Peyer's patch (tissue), 4 donors: Measurements from ENCODE around the gene CDK11A. TPM values are rescaled to one million over a fixed set of nuclear protein-coding genes. Genes with fewer than 3 reads are reported as not detected.
"Not testable (repeated sequence)": the region's sequence is repeated elsewhere in the genome, so short reads cannot be mapped to it uniquely, and the experiment has no call there.

Experiments used
- DNase-seq, 3 donors: peaks; one replicate each; pipeline ENCODE4 v3.0.0-alpha.2; 2017 to 2019
- H3K27ac ChIP-seq, 4 donors: fragments of 200-600 bp; sonication (generic); one replicate each; pipeline ENCODE4 v1.5.1; 2016 to 2019
- H3K27me3 ChIP-seq, 2 donors: fragments of 200-600 bp; sonication (generic); one replicate each; pipeline ENCODE4 v1.5.1; 2019
- H3K36me3 ChIP-seq, 3 donors: fragments of 200-600 bp; sonication (generic); one replicate each; pipeline ENCODE4 v1.5.1; 2016 to 2019
- H3K4me1 ChIP-seq, 4 donors: fragments of 200-600 bp; sonication (generic); one replicate each; pipeline ENCODE4 v1.5.1; 2016 to 2019
- H3K4me3 ChIP-seq, 4 donors: fragments of 200-600 bp; sonication (generic); 1 replicate in 3 of 4; 2 replicates in 1 of 4; pipeline ENCODE4 v1.5.1; 2016 to 2019; ENCODE audit warnings: mild to moderate bottlenecking in 1 of 4
- H3K9me3 ChIP-seq, 4 donors: fragments of 200-600 bp; sonication (generic); one replicate each; pipeline ENCODE4 v1.5.1; 2016 to 2019; ENCODE audit warnings: mild to moderate bottlenecking in 1 of 4
- POLR2A ChIP-seq, 2 donors: fragments of 450-650 bp; IDR thresholded peaks; one replicate each; pipeline ENCODE4 v1.5.1; 2017; ENCODE audit warnings: antibody characterized with exemption in 2 of 2, mild to moderate bottlenecking in 2 of 2, moderate library complexity in 2 of 2
- total RNA-seq, 4 donors: library from RNA; depleted of rRNA; stranded (reverse); fragments of >200 nt; gene quantifications; one replicate each; pipeline ENCODE4 v1.1.0, GENCODE V29; 2016
- TF ChIP-seq, protein P1 (sequence below), 6 experiments: fragments of 450-650 bp in 4 of 6; fragments of 200-600 bp in 2 of 6; sonication (generic) in 1 of 6; IDR thresholded peaks; one replicate each; pipeline ENCODE4 v1.5.1; 2017 to 2019; ENCODE audit warnings: antibody characterized with exemption in 6 of 6, mild to moderate bottlenecking in 3 of 6, moderate library complexity in 1 of 6

Gene CDK11A
- total RNA-seq, 4 donors from 2014 or later: 129 to 269 (median 199) TPM

DNA sequence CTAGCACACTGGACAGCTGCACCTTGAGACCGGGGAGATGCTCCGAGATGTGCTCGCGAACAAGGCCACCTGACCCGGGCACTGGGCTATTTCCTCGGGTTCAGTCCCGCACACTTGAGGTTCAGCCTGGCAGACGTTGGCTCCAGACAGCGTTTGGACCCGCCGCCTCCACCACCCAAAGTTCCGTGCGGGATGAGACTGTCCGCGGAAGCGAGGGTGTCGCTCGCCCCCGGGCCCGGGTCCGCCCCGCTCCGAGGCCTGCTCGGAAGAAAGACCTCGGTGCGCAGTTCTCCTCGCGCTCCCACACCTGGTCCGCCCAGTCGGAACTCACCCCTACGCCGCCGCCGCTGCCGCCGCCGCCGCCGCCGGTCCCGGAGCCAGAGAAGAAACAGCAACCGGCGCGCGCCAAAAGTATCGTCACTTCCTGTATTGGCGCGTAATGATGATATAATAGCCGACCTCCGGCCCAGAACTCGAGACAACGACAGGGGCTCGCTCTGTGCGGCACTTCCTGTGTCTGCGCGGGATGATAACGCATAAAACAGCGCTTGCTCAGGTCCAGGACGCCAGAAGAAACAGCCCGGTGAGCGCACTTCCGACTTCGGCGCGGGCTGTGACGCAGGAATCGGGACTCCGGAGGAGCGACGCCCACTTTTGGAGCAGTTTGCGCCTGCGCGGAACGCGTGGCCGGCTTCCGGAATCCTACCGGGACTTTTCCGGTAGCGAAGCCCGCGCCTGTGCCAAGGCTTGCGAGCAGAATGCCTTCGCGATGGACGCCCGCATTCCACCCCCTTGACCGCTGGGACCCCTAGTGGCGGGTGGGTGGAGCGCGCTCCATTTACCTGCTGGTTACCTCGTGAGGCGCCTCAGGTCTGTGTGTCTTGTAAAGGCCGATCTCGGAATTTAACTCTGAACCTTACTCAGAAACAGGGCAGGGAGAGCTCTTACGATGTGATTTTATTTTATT is 65.3 kb downstream of the CDK11A start, which contains the start of gene CDK11B:
CDK11B (minus strand) TSS at position 422 of the 967 bp plus-strand sequence. CDS start 1,519 bp downstream, outside the sequence.
- not testable (repeated sequence) for H3K27me3 ChIP-seq

More for the DNA sequence above, 65.3 kb downstream of the CDK11A start, which contains the start of gene CDK11B:
- peaks cover 0 to 40% (median 0%) of the 10 kb centered on the region in 3 donors for H3K36me3 ChIP-seq
- peaks cover 0 to 18% (median 2%) of the 10 kb centered on the region in 4 donors for H3K4me1 ChIP-seq
- TF ChIP-seq, protein P1, sequence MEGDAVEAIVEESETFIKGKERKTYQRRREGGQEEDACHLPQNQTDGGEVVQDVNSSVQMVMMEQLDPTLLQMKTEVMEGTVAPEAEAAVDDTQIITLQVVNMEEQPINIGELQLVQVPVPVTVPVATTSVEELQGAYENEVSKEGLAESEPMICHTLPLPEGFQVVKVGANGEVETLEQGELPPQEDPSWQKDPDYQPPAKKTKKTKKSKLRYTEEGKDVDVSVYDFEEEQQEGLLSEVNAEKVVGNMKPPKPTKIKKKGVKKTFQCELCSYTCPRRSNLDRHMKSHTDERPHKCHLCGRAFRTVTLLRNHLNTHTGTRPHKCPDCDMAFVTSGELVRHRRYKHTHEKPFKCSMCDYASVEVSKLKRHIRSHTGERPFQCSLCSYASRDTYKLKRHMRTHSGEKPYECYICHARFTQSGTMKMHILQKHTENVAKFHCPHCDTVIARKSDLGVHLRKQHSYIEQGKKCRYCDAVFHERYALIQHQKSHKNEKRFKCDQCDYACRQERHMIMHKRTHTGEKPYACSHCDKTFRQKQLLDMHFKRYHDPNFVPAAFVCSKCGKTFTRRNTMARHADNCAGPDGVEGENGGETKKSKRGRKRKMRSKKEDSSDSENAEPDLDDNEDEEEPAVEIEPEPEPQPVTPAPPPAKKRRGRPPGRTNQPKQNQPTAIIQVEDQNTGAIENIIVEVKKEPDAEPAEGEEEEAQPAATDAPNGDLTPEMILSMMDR (IDR thresholded peaks at IDR 0.05): peak in 4 of 6 experiments; percentile 17 to 43 (median 35)
- TF ChIP-seq POLR2A (IDR thresholded peaks at IDR 0.05): peak; percentile 56 to 77
- H3K27ac ChIP-seq: peak within 1 kb of the TSS; percentile 87 to 99 (median 98)
- not testable (repeated sequence) for H3K9me3 ChIP-seq
- peak; percentile 95 to 96 (median 96) for DNase-seq
- H3K4me3 ChIP-seq: peak within 1 kb of the TSS; percentile 67 to 72 (median 70)

Other genes starting within 250 kb of the CDK11A start
- gene ATAD3A, start 212.2 kb downstream of the CDK11A start, total RNA-seq: 10 to 100 TPM; 14.9 to 72.6 (median 24.4) TPM
- gene TMEM240, start 183.7 kb downstream of the CDK11A start, total RNA-seq: 1 to 10 TPM in 1 of 4 donors, not detected in 3; 3.6 TPM
- 100 to 1,000 TPM; 146 to 182 (median 163) TPM for gene SSU72, start 149.5 kb downstream of the CDK11A start, total RNA-seq
- gene FNDC10, start 124.2 kb downstream of the CDK11A start, total RNA-seq: 1 to 10 TPM; 4.1 to 6.9 (median 5.7) TPM
- gene MIB2, start 108.9 kb downstream of the CDK11A start, total RNA-seq: 100 to 1,000 TPM in 3 of 4 donors, 10 to 100 TPM in 1; 68.3 to 162 (median 113) TPM
- gene MMP23B, start 92.2 kb downstream of the CDK11A start, total RNA-seq: 1 to 10 TPM; 1.8 to 5.9 (median 4.1) TPM
- gene CDK11B, start 65.4 kb downstream of the CDK11A start, total RNA-seq: 100 to 1,000 TPM in 1 of 4 donors, 10 to 100 TPM in 3; 25.7 to 124 (median 40.9) TPM
- 100 to 1,000 TPM in 2 of 4 donors, 10 to 100 TPM in 2; 76.9 to 132 (median 103) TPM for gene SLC35E2B, start 31.6 kb downstream of the CDK11A start, total RNA-seq
- 100 to 1,000 TPM; 115 to 210 (median 162) TPM for gene NADK, start 54.1 kb upstream of the CDK11A start, total RNA-seq
- gene GNB1, start 166.7 kb upstream of the CDK11A start, total RNA-seq: 100 to 1,000 TPM; 112 to 266 (median 236) TPM
- not detected for gene CALML6, start 190.9 kb upstream of the CDK11A start, total RNA-seq
- gene TMEM52, start 194.9 kb upstream of the CDK11A start, total RNA-seq: 10 to 100 TPM in 1 of 4 donors, 1 to 10 TPM in 3; 2.2 to 11.6 (median 6.4) TPM